Measurements from ENCODE around the gene IFT122. TPM values are rescaled to one million over a fixed set of nuclear protein-coding genes. Genes with fewer than 3 reads are reported as not detected.

Gene IFT122
- total and polyA plus RNA-seq, 2 of the 4 experiments (the other 2 are of a cell fraction), result 16.8 to 28.0 TPM

GRCh38 chr3:129540776-129541516, 100.9 kb downstream of the IFT122 start:
- no peak overlapping the region for H3K27ac ChIP-seq (ENCODE audit: insufficient read depth, low read length)
- WGBS, 2 experiments (ENCODE audit: extremely low coverage in 2 of 2, insufficient read length in 1 of 2), result no CpG with 5 or more reads among the region's 11 CpGs
- H4K8ac ChIP-seq (ENCODE audit: low read depth in 2 of 2, low read length in 2 of 2), result no peak overlapping the region
- no TSS peak for BruUV-seq (replicated peaks)
- TF ChIP-seq POLR2A (IDR thresholded peaks at IDR 0.05; ENCODE audit: low read depth, low read length) (no peak), NFE2L2 (IDR thresholded peaks at IDR 0.05; ENCODE audit: low read depth, low read length) (no peak), FOS (IDR thresholded peaks at IDR 0.05; ENCODE audit: low read depth, low read length) (no peak), RFX5 (IDR thresholded peaks at IDR 0.05; ENCODE audit: low read depth, low read length) (no peak)
- intact Hi-C loops (cut with micrococcal nuclease), result no loop called here
- POLR2A ChIA-PET (ENCODE audit: unreplicated experiment), result no interaction called here
- H3K4me3 ChIP-seq (ENCODE audit: insufficient read depth, low read depth, low read length), result no peak overlapping the region
- H3K56ac ChIP-seq (ENCODE audit: extremely low read depth, insufficient read depth, low read length), result no peak overlapping the region
- H3K79me1 ChIP-seq (ENCODE audit: low read depth in 1 of 2, low read length in 2 of 2), result no peaks in the 10 kb centered on the region
- H3K27me3 ChIP-seq (ENCODE audit: control insufficient read depth, insufficient read depth, low read length), result peaks cover 5% of the 10 kb centered on the region; the same call in 1 of the 2 replicates
- no peak overlapping the region for H2AK5ac ChIP-seq (ENCODE audit: low read depth, low read length)
- H3K9ac ChIP-seq (ENCODE audit: low read depth, low read length), result no peak overlapping the region
- no peak overlapping the region for H3K4ac ChIP-seq (ENCODE audit: low read depth, low read length)
- no peaks in the 10 kb centered on the region for H4K20me1 ChIP-seq (ENCODE audit: insufficient read depth, low read length)
- H3K4me1 ChIP-seq (ENCODE audit: control insufficient read depth, insufficient read depth, low read length), result no peaks in the 10 kb centered on the region
- no peak overlapping the region for H3K14ac ChIP-seq (replicated peaks; ENCODE audit: low read depth, low read length)
- ATAC-seq (ENCODE audit: low read depth) (no peak), DNase-seq (no peak)
- H3K9me1 ChIP-seq (ENCODE audit: insufficient read depth, low read length), result no peaks in the 10 kb centered on the region
- no peak overlapping the region for H2BK120ac ChIP-seq (ENCODE audit: low read depth, low read length)
- CTCF ChIA-PET, result no interaction called here
- H3K9me3 ChIP-seq (ENCODE audit: control insufficient read depth, insufficient read depth, low read length), result no peaks in the 10 kb centered on the region
- no peak overlapping the region for H4K91ac ChIP-seq (ENCODE audit: insufficient read depth, low read depth, low read length)
- H2BK15ac ChIP-seq (ENCODE audit: low read depth, low read length), result no peak overlapping the region
- H2BK20ac ChIP-seq (ENCODE audit: low read depth, low read length), result no peak overlapping the region
- H2BK5ac ChIP-seq (ENCODE audit: low read depth, low read length, poor library complexity, severe bottlenecking), result no peak overlapping the region
- no peak overlapping the region for H2AFZ ChIP-seq (replicated peaks; ENCODE audit: low read length, poor library complexity)
- H3K4me2 ChIP-seq (ENCODE audit: low read depth, low read length), result no peak overlapping the region
- in situ Hi-C loops (cut with MboI; ENCODE audit: low sequenced_read_pairs), result no loop called here
- no peak overlapping the region for H4K5ac ChIP-seq (ENCODE audit: low read depth, low read length)
- H3K36me3 ChIP-seq (ENCODE audit: control insufficient read depth, insufficient read depth, low read length), result no peaks in the 10 kb centered on the region
- H2AK9ac ChIP-seq (replicated peaks; ENCODE audit: low read depth, low read length, poor library complexity), result no peak overlapping the region
- dilution Hi-C loops (cut with HindIII; ENCODE audit: low sequenced_read_pairs, unreplicated experiment), result no loop called here
- no peak overlapping the region for H3K18ac ChIP-seq (ENCODE audit: low read depth, low read length)
- H3K23ac ChIP-seq (ENCODE audit: low read depth, low read length), result no peak overlapping the region

All from IMR-90 (cell line).